ENCODE measurements around the gene VWA5B1.

The VWA5B1 gene

DNA sequence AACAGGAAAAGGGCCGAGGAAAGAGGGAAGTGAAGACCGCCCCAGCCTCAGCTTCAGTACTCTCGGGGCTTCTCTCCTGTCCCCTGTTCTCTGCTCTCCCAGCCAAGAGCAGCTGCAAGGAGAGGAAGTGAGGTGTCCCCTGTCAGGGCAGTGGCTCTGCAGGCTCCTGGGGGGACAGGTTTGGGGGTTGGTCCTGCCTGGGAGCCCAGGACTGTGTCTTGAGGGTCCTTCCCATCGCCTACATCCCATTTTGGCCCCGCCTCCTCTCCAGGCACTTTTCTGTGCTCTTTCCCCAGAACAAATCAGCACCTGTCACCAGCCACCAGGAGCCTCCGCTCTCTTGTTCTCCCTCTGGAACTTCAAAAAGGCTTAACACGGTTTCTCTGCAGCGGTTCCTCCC lies 82.6 kb downstream of the VWA5B1 start:
- Histone ChIP-seq H3K9ac (ENCODE audit: low read length) (no peak overlapping the region), H2AFZ (ENCODE audit: low read length) (no peak overlapping the region), H3K79me2 (ENCODE audit: low read length) (no peaks in the 10 kb centered on the region), H3K9me2 (replicated peaks; ENCODE audit: insufficient read depth, low read length) (no peaks in the 10 kb centered on the region), H3F3A (ENCODE audit: insufficient read depth, low read length) (no peaks in the 10 kb centered on the region), H3K27ac (ENCODE audit: low read length) (no peak overlapping the region), H3K9me3 (replicated peaks; ENCODE audit: insufficient read depth, low read length) (no peaks in the 10 kb centered on the region), H3K27me3 (replicated peaks; ENCODE audit: insufficient read depth, low read length) (peaks cover 96% of the 10 kb centered on the region), H3K36me3 (replicated peaks; ENCODE audit: insufficient read depth, low read length) (no peaks in the 10 kb centered on the region), H3K4me2 (ENCODE audit: low read depth, low read length) (no peak overlapping the region), H4K20me1 (ENCODE audit: insufficient read depth, low read length) (no peaks in the 10 kb centered on the region), H3K4me3 (ENCODE audit: low read length) (no peak overlapping the region), H3K4me1 (ENCODE audit: low read length) (no peaks in the 10 kb centered on the region)
- no peak for DNase-seq
- TF ChIP-seq EZH2 (optimal IDR thresholded peaks at IDR 0.05; ENCODE audit: low read depth, low read length) (no peak), EZH2phosphoT487 (IDR thresholded peaks at IDR 0.05; ENCODE audit: low read length) (no peak)
- TF ChIP-seq, protein P1, sequence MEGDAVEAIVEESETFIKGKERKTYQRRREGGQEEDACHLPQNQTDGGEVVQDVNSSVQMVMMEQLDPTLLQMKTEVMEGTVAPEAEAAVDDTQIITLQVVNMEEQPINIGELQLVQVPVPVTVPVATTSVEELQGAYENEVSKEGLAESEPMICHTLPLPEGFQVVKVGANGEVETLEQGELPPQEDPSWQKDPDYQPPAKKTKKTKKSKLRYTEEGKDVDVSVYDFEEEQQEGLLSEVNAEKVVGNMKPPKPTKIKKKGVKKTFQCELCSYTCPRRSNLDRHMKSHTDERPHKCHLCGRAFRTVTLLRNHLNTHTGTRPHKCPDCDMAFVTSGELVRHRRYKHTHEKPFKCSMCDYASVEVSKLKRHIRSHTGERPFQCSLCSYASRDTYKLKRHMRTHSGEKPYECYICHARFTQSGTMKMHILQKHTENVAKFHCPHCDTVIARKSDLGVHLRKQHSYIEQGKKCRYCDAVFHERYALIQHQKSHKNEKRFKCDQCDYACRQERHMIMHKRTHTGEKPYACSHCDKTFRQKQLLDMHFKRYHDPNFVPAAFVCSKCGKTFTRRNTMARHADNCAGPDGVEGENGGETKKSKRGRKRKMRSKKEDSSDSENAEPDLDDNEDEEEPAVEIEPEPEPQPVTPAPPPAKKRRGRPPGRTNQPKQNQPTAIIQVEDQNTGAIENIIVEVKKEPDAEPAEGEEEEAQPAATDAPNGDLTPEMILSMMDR (IDR thresholded peaks at IDR 0.05; ENCODE audit: low read length) = no peak

DNA sequence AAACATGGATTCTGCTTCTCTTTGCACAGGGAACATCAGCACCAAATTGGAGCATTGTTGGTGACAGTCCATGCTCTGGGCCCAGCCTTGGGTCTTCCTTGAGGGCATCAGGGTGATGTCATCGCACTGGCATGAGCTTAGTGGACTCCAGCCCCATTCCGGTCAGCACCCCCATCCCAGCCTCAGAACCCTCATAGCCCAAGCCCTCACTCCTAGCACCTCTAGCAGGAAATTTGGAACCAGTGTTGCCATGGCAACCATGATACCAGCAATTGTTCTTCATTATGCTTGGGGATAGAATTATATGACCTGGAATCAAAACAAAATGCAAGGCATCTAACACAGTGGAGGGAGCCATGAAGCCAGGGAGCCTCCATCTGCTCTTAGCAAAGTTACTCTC lies 83.1 kb downstream of the VWA5B1 start:
- Histone ChIP-seq H3K79me2 (ENCODE audit: low read length) (no peaks in the 10 kb centered on the region), H3K4me1 (ENCODE audit: low read length) (no peaks in the 10 kb centered on the region), H3K9ac (ENCODE audit: low read length) (no peak overlapping the region), H3F3A (ENCODE audit: insufficient read depth, low read length) (no peaks in the 10 kb centered on the region), H3K27me3 (replicated peaks; ENCODE audit: insufficient read depth, low read length) (peaks cover 96% of the 10 kb centered on the region), H3K4me2 (ENCODE audit: low read depth, low read length) (no peak overlapping the region), H4K20me1 (ENCODE audit: insufficient read depth, low read length) (no peaks in the 10 kb centered on the region), H3K36me3 (replicated peaks; ENCODE audit: insufficient read depth, low read length) (no peaks in the 10 kb centered on the region), H3K4me3 (ENCODE audit: low read length) (no peak overlapping the region), H3K9me3 (replicated peaks; ENCODE audit: insufficient read depth, low read length) (no peaks in the 10 kb centered on the region), H2AFZ (ENCODE audit: low read length) (no peak overlapping the region), H3K9me2 (replicated peaks; ENCODE audit: insufficient read depth, low read length) (no peaks in the 10 kb centered on the region), H3K27ac (ENCODE audit: low read length) (no peak overlapping the region)
- DNase-seq = no peak
- TF ChIP-seq EZH2phosphoT487 (IDR thresholded peaks at IDR 0.05; ENCODE audit: low read length) (no peak), EZH2 (optimal IDR thresholded peaks at IDR 0.05; ENCODE audit: low read depth, low read length) (no peak)
- TF ChIP-seq, protein P1 (IDR thresholded peaks at IDR 0.05; ENCODE audit: low read length) = no peak

DNA sequence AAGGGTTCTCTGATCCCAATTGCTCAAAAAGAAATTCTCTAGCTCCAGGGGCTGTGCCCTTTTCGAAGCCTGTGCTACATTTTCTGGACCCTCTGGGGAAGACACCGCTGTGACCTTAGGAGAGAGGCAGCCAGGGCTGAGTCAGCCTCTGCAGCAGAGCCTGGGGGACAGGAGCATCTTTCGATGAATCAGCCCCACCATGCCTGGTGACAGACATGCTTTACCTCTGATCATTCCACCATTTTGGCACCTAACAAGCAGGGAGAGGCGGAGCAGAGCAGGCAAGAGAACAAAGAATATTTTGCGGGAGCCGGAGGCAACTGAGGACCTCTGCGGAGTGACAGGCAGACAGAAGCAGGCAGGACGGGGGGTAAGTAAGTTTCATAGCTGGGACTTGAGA lies 84.9 kb downstream of the VWA5B1 start:
- Histone ChIP-seq H3F3A (ENCODE audit: insufficient read depth, low read length) (no peaks in the 10 kb centered on the region), H3K27ac (ENCODE audit: low read length) (no peak overlapping the region), H3K9me3 (replicated peaks; ENCODE audit: insufficient read depth, low read length) (no peaks in the 10 kb centered on the region), H3K36me3 (replicated peaks; ENCODE audit: insufficient read depth, low read length) (no peaks in the 10 kb centered on the region), H3K27me3 (replicated peaks; ENCODE audit: insufficient read depth, low read length) (peaks cover 96% of the 10 kb centered on the region), H3K9ac (ENCODE audit: low read length) (no peak overlapping the region), H2AFZ (ENCODE audit: low read length) (no peak overlapping the region), H4K20me1 (ENCODE audit: insufficient read depth, low read length) (no peaks in the 10 kb centered on the region), H3K4me1 (ENCODE audit: low read length) (no peaks in the 10 kb centered on the region), H3K4me2 (ENCODE audit: low read depth, low read length) (no peak overlapping the region), H3K4me3 (ENCODE audit: low read length) (no peak overlapping the region), H3K79me2 (ENCODE audit: low read length) (no peaks in the 10 kb centered on the region), H3K9me2 (replicated peaks; ENCODE audit: insufficient read depth, low read length) (no peaks in the 10 kb centered on the region)
- no peak for DNase-seq
- TF ChIP-seq EZH2 (optimal IDR thresholded peaks at IDR 0.05; ENCODE audit: low read depth, low read length) = no peak
- TF ChIP-seq, protein P1 (IDR thresholded peaks at IDR 0.05; ENCODE audit: low read length) = no peak
- TF ChIP-seq EZH2phosphoT487 (IDR thresholded peaks at IDR 0.05; ENCODE audit: low read length) = no peak
